Motor neuron (in vitro differentiated cells): ENCODE measurements around the gene OSGIN1. TPM values are rescaled to one million over a fixed set of nuclear protein-coding genes. Genes with fewer than 3 reads are reported as not detected.
A peak's percentile ranks its signal among the peaks of the same experiment; 100 is the strongest.

Source experiments
- ATAC-seq, 8 experiments: fragments of 200-7000 bp; cut with Tn5 transposase; replicated peaks in 6 of 8; 2 replicates each; pipeline ENCODE4 v1.8.0; 2021; ENCODE audit warnings: mild to moderate bottlenecking in 8 of 8, moderate library complexity in 8 of 8
- H3K27ac ChIP-seq, 2 donors: fragments of 250-450 bp; sonication (Bioruptor Pico); 2 replicates each; pipeline ENCODE4 v1.9.0; 2021; ENCODE audit warnings: antibody characterized with exemption in 2 of 2, mild to moderate bottlenecking in 2 of 2, moderate library complexity in 1 of 2
- H3K4me1 ChIP-seq, 2 donors: fragments of 250-450 bp; sonication (Bioruptor Pico); replicated peaks in 1 of 2; 2 replicates each; pipeline ENCODE4 v1.6.1; 2021; ENCODE audit warnings: antibody characterized with exemption in 2 of 2, mild to moderate bottlenecking in 2 of 2, moderate library complexity in 1 of 2
- H3K4me3 ChIP-seq, 5 donors: fragments of 250-450 bp; sonication (Bioruptor Pico); 2 replicates each; pipeline ENCODE4 v1.9.0; 2021; ENCODE audit warnings: antibody characterized with exemption in 5 of 5, mild to moderate bottlenecking in 5 of 5, moderate library complexity in 4 of 5
- WGBS, 10 experiments: fragments of 450-650 bp; shearing (Covaris generic); methylation state at CpG; one replicate each; pipeline ENCODE4 v1.0.0; 2022; 5-methylcytosine and 5-hydroxymethylcytosine counted together
- in situ Hi-C, 9 experiments: fragments of 400-800 bp; cut with MboI; loops; one replicate each; pipeline ENCODE4 v1.15.0; 2021; ENCODE audit warnings: low sequenced_read_pairs in 9 of 9, low pct_unique_long_range_greater_than_20kb in 2 of 9; ENCODE audit not compliant: unreplicated experiment in 9 of 9
- total RNA-seq, 8 experiments: library from RNA; unstranded; fragments of 300-600 nt; gene quantifications; 2 replicates each; pipeline versions ENCODE4 v1.2.3 to v1.2.4, GENCODE V29; 2022

OSGIN1 gene, protein sequence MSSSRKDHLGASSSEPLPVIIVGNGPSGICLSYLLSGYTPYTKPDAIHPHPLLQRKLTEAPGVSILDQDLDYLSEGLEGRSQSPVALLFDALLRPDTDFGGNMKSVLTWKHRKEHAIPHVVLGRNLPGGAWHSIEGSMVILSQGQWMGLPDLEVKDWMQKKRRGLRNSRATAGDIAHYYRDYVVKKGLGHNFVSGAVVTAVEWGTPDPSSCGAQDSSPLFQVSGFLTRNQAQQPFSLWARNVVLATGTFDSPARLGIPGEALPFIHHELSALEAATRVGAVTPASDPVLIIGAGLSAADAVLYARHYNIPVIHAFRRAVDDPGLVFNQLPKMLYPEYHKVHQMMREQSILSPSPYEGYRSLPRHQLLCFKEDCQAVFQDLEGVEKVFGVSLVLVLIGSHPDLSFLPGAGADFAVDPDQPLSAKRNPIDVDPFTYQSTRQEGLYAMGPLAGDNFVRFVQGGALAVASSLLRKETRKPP
- 10 to 100 TPM in 1 of 8 experiments, 1 to 10 TPM in 6, under 1 TPM in 1; 0.92 to 14.8 (median 2.0) TPM for total RNA-seq

DNA sequence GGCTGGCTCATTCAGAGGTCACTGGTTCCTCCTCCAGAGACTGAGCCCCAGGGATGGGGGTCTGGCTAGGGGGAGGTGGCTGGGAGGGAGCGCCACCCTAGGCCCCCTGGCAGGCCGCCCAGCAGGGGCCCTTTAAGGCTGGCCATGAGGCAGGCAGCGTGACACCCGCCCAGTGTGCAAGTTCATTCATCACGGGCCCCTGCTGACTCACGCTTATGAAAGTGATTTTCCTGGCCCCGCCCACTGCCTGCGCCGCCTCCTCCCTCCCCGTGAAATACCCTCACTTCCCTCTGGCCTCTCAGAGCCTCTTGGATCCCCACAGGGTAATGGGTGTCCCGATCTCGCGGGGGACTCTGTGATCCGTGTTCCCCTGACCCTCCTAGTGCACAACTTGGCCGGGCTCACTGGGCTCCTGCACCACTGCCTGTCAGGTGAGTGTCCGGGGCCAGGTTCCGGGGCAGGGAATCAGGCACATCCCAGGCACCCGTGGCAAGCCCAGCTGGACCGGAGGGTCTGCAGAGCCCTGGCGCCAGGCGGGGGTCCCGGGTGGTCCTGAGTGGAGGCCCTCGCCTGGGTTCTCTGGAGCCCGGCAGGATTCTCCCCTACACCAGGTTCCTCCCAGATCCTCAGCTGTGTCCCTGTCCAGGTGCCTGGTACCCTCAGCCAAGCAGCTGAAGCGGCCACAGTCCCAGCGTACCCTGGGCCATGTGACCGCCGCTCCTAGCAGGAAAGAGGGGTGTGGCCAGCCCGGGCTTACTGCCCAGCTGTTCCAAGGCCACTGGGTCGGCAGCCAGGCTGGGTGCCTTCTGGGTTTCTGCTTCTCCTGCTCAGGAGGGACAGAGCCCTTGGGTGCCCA lies at the start of gene OSGIN1:
OSGIN1 (plus strand) TSS at position 301 of the 856 bp plus-strand sequence. CDS start 4,432 bp downstream, outside the sequence.
- H3K27ac ChIP-seq: peak within 1 kb of the TSS in 1 of 2 donors; percentile 20
- WGBS, 10 experiments: 9 to 17% methylated on average over 2 to 7 of the region's 30 CpGs; no CpG with 5 or more reads in 8 of the 10 experiments
- H3K4me3 ChIP-seq: peak within 1 kb of the TSS in 4 of 5 donors; percentile 16 to 41 (median 30)
- H3K4me1 ChIP-seq: peaks cover 13 to 20% of the 10 kb centered on the region in 2 donors
- peak; percentile 82 to 91 (median 88) for ATAC-seq
- in situ Hi-C loops: loop anchor here in 4 of 9 experiments (10.0 to 25.0 kb wide), 2 partner anchors 109 to 112 kb away; no protein-coding TSS in a partner anchor

DNA sequence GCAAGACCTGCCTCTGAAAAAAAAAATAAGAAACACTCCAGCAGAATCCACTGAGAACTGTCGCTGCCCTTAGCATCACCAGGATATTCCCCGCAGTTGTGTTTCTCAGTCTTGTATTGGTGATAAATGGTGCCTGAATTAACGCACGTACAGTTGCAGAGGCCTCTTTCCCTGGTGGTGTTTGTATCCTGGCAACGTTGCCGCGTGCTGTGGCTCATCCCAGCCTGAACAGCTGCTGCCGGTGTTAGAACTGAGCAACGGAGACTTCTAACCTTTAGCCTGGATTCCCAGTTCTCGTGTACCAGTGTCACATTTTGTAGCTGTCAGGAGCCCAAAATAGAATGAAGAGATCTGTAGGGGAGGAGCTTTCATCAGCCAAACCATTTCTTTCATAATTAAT lies 49.3 kb upstream of the OSGIN1 start:
- H3K4me3 ChIP-seq: peak overlapping the region in 1 of 5 donors; percentile 3
- in situ Hi-C loops: no loop called here
- peak in 5 of 8 experiments; percentile 80 to 85 (median 82) for ATAC-seq

DNA sequence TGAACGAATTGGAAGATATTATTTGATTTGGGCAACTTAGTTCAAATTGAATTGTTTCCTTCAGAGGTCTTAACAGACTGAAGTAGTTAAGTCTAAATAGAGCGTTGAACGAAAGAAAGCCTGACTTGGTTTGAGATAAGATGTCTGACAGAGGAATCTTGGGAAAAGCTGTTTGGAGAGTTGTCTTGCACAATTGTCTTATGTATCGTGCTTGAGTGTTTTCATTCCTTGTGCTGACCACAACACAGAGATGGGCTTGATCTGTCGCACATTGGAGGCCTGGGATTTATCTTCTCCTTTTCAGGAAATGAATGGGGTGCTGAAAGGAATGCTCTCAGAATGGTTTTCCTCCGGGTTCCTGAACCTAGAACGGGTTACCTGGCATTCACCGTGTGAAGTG lies 46.4 kb upstream of the OSGIN1 start:
- H3K27ac ChIP-seq: no peak overlapping the region
- H3K4me3 ChIP-seq: no peak overlapping the region
- in situ Hi-C loops: no loop called here
- H3K4me1 ChIP-seq: peaks cover 40 to 47% of the 10 kb centered on the region in 2 donors
- WGBS, 10 experiments: 54 to 100% (median 79%) methylated on average over 1 to 8 of the region's 8 CpGs
- ATAC-seq: no peak

More for the DNA sequence above, 49.3 kb upstream of the OSGIN1 start:
- Histone ChIP-seq H3K4me1 (peaks cover 47 to 57% of the 10 kb centered on the region in 2 donors), H3K27ac (peak overlapping the region in 1 of 2 donors; percentile 23)
- WGBS, 10 experiments: 5 to 86% (median 23%) methylated on average over 1 to 9 of the region's 10 CpGs; no CpG with 5 or more reads in 3 of the 10 experiments

DNA sequence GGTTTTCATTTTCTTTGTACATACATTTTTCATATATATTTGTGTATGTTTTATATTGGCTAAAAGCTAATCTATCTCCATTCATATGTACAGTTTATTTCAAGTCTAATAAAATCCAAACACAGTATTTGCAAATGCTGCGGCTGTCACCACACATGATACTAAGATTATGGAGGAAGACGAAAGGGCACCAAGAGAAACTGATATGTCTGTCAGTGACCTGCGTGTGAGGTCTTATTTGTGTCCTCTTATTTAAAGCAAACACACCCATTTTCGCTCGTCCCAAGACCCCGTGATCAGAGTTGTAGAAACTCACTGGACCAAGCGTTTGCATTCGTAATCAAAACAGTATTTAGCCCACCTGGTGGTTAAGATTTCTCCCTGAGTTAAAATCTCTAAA lies 45.9 kb upstream of the OSGIN1 start:
- in situ Hi-C loops: no loop called here
- no peak overlapping the region for H3K27ac ChIP-seq
- ATAC-seq: no peak
- no peak overlapping the region for H3K4me3 ChIP-seq
- peaks cover 40 to 46% of the 10 kb centered on the region in 2 donors for H3K4me1 ChIP-seq
- WGBS, 10 experiments: 40 to 100% (median 81%) methylated on average over 1 to 8 of the region's 8 CpGs

DNA sequence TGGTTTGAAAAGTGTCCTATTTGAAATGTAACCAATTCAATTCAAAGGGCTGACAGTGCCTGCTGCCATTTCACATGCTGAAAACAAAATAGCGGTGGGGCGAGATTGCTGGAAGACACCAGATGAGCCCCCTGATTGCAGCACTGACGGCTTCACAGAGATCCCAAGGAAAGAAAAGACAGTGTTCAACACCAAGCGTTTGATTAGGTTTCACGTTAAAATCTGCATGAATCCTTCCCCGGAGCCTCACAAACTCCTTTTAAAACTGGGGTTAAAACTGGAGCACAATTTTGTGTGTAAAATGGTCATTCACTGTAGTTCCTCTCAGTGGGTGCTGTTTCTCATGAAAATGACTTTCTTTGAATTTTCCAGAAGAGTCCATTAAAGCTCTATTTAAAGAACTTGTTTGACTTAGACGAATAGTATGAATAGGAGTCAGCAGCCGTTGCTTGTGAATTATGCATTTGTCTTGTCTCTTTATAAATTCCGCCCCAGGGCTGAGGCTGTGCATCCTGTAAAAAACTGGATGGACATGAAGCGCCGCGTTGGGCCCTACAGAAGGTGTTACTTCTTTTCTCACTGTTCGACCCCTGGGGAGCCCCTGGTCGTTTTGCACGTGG lies 45.3 kb upstream of the OSGIN1 start:
- WGBS, 10 experiments: 16 to 94% (median 53%) methylated on average over 4 to 14 of the region's 15 CpGs
- H3K4me1 ChIP-seq: peaks cover 37 to 45% of the 10 kb centered on the region in 2 donors
- ATAC-seq: peak in 7 of 8 experiments; percentile 1 to 88 (median 30)
- H3K27ac ChIP-seq: no peak overlapping the region
- in situ Hi-C loops: no loop called here
- no peak overlapping the region for H3K4me3 ChIP-seq

DNA sequence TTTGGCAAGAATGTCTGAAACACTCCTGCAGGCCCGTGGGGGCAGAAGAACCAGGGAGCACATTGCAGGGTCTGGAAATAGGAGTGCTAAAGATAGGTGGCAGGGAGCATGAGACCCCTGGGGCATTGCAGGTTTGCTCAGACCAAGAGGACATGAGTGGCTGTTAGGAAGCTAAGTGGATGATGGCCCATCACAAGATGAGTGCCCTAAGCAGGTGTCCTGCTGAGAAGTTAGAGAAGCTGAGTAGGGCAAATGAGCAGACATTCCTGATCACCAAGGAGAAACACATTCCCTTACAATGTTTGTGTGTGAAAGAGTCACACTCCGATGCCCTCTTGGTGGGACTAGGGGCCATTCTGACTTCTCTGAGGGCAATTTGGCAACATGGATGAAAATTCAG lies 44.2 kb upstream of the OSGIN1 start:
- Histone ChIP-seq H3K4me1 (peaks cover 28 to 34% of the 10 kb centered on the region in 2 donors), H3K4me3 (no peak overlapping the region), H3K27ac (no peak overlapping the region)
- ATAC-seq: no peak
- in situ Hi-C loops: no loop called here
- 20 to 92% (median 80%) methylated on average over 1 to 2 of the region's 2 CpGs; no CpG with 5 or more reads in 5 of the 10 experiments for WGBS, 10 experiments

DNA sequence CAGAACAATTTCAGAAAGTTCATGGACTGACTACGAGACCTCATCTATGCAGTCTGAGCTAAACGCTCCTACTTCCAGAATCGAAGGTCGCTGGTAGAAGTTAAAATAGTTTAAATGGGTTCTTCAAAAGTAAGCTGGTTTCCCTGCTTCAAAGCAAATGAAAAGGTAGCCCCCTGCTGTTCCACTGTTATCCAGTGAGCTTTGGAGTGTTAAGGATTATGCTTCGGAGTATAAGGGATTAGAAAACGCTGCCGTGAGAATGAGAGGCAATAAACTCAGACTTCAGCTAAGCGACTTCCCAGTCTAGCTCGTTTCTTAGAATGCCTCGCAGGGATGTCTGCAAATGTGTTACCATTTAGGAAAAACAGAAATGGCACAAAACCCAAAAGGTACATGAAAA lies 41.8 kb upstream of the OSGIN1 start:
- ATAC-seq: no peak
- H3K4me3 ChIP-seq: no peak overlapping the region
- 80 to 97% (median 90%) methylated on average over 4 to 10 of the region's 10 CpGs for WGBS, 10 experiments
- no peak overlapping the region for H3K27ac ChIP-seq
- in situ Hi-C loops: no loop called here
- peaks cover 18 to 21% of the 10 kb centered on the region in 2 donors for H3K4me1 ChIP-seq

DNA sequence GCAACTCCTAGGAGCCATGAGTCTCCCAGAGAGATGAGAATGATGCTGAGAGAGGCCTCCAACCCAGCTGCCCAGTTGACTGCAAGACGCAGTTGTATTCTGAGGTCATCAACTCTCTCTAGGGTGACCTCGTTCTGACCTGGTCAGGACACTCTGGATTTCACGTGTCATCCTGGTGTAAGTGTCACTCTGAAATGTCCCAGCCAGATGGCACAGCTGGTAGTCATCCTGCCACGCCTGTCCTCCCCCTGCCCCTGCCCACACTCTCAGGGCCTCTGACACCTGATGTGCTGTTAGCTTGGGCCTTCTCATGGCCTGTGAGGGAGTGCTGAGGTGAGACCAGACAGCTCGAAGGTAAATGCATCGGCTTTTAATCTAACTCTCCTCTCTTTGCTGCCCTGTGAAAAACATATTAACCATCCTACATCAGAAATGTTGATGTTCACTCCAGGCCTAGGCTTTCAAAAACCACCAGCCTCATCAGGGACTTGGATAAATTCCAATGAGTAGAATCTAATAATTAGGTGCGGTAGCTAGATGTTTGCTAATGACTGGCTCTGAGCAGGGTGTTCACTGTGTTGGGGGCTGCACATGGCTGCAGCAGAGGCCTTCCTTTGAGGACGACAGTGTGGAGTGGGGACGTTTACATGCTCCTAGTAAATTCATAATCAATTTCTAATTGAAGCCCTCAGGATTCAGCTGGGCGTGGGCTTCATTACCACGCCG lies 40.4 kb upstream of the OSGIN1 start:
- ATAC-seq: peak in 4 of 8 experiments; percentile 11 to 66 (median 19)
- H3K27ac ChIP-seq: no peak overlapping the region

DNA sequence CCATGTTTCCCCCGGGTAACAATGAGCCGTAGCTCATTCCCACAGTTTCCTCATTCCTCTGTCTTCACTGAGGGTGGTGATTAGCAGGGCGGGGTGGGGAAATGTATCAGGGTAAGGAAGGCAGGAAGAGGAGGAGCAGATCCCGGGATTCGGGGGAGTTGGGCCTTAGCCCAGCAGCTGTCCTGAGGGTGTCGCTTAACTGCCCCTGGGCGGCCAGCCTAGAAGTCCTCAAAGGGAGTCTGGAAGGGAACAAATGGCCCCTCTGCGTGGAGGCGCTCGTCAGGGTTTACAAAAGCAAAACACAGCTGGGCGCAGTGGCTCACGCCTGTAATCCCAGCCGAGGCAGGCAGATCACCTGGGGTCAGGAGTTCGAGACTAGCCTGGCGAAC lies 39.8 kb upstream of the OSGIN1 start:
- Histone ChIP-seq H3K4me3 (no peak overlapping the region), H3K4me1 (peaks cover under 1 to 3% of the 10 kb centered on the region in 2 donors), H3K27ac (no peak overlapping the region)
- in situ Hi-C loops: no loop called here
- 45 to 100% (median 80%) methylated on average over 1 to 8 of the region's 15 CpGs; no CpG with 5 or more reads in 5 of the 10 experiments for WGBS, 10 experiments
- ATAC-seq: peak in 4 of 8 experiments; percentile 6 to 98 (median 82)

More for the DNA sequence above, 40.4 kb upstream of the OSGIN1 start:
- 17 to 90% (median 79%) methylated on average over 1 to 6 of the region's 12 CpGs; no CpG with 5 or more reads in 2 of the 10 experiments for WGBS, 10 experiments
- Histone ChIP-seq H3K4me1 (peaks cover 6 to 7% of the 10 kb centered on the region in 2 donors), H3K4me3 (no peak overlapping the region)
- in situ Hi-C loops: no loop called here

DNA sequence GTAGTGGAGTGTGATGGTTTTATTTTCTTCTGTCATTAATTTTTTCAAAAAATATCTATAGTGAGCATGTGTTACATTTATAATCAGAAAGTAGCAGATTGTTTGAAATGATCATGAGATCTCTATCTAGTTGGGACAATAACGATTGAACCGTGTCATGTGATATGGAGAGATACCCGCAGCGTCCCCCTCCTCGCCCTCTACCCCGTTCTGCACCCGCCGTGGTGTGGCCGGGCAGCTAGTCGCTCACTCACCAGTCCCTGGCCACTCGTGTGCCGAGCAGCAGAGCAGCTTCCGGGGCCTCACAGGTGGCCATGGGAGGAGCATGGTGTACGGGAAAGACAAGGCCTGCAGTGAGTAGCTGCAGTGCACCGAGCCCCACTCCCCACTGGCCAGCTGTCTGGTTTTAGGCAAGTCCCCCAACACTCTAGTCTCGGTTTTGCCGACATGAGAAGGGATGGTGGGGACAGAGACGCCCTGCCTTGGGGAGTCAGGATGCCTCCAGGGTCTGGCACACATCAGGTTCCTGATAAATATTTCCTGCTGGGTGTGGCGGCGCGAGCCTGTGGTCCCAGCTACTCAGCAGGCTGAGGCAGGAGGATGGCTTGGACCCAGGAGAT lies 38.8 kb upstream of the OSGIN1 start:
- Histone ChIP-seq H3K4me3 (no peak overlapping the region), H3K4me1 (no peaks in the 10 kb centered on the region), H3K27ac (no peak overlapping the region)
- in situ Hi-C loops: no loop called here
- ATAC-seq: no peak
- 90 to 100% (median 90%) methylated on average over 2 to 16 of the region's 21 CpGs; no CpG with 5 or more reads in 1 of the 10 experiments for WGBS, 10 experiments

DNA sequence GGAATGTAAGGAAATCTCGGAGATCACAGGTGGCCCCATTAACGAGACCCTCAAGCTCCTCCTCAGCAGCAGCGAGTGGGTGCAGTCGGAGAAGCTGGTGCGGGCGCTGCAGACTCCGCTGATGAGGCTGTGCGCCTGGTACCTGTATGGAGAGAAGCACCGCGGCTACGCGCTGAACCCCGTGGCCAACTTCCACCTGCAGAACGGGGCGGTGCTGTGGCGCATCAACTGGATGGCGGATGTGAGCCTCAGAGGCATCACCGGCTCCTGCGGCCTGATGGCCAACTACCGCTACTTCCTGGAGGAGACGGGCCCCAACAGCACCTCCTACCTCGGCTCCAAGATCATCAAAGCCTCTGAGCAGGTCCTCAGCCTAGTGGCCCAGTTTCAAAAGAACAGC lies 38.0 kb upstream of the OSGIN1 start:
- ATAC-seq: no peak
- 81 to 100% (median 94%) methylated on average over 3 to 12 of the region's 22 CpGs; no CpG with 5 or more reads in 4 of the 10 experiments for WGBS, 10 experiments
- H3K4me1 ChIP-seq: no peaks in the 10 kb centered on the region
- H3K27ac ChIP-seq: no peak overlapping the region
- in situ Hi-C loops: no loop called here
- H3K4me3 ChIP-seq: no peak overlapping the region
